ENCODE measurements around the gene TIGD3. TPM values are rescaled to one million over a fixed set of nuclear protein-coding genes. Genes with fewer than 3 reads are reported as not detected.

TIGD3 gene
- total and polyA plus RNA-seq, 10 of the 15 experiments (the other 5 are each of a cell fraction or from before 2014, with no cell fraction given), result 0.13 to 1.4 (median 0.57) TPM

DNA sequence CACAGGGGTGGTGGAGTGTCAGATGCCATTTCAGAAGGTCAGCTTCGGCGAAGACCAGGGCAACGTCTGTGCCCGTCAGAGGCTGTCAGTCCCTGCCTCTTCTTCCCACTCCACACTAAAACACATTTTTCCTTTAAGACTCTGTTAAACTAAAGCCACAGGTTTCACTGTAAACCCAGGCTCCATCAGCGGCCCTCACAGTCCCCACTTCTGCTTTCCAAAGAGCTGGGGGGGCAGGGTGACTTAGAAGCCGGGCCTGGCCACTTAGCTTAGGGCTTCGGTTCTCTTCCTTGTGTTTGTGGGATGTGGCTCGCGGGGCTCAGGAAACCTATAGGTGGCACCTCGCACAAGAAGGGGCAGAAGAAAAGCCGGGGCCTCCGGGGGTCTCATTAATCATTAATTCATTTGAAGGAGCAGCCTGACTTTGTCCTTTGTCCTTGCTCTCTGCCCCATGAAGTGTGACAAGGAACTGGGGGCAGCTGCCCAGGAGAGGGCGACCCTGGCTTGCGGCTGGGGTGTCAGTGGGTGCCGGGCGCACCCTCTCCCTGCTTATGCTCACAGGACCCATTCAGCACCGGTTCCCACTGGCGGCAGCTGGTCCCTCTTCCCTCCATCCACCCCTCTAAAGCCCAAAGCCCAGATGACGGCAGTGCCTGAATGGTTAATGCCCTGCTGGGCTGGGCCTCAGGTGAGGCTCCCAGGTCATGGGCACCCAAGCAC is 23.8 kb downstream of the TIGD3 start (continued):
- TF ChIP-seq EP300 (IDR thresholded peaks at IDR 0.05; ENCODE audit: borderline replicate concordance in 1 of 2, control insufficient read depth in 1 of 2, low read depth in 2 of 2, low read length in 2 of 2) (no peak), IKZF1 (conservative IDR thresholded peaks at IDR 0.05) (peak; percentile 80), HCFC1 (IDR thresholded peaks at IDR 0.05; ENCODE audit: low read length) (no peak), MTA2 (IDR thresholded peaks at IDR 0.05; ENCODE audit: low read depth) (peak; percentile 35; the same call in 1 of the 2 replicates), CHD2 (IDR thresholded peaks at IDR 0.05; ENCODE audit: borderline replicate concordance, low read depth, low read length) (peak; percentile 55; the same call in 1 of the 2 replicates), BMI1 (IDR thresholded peaks at IDR 0.05; ENCODE audit: borderline replicate concordance) (no peak)
- TF ChIP-seq, protein P1, sequence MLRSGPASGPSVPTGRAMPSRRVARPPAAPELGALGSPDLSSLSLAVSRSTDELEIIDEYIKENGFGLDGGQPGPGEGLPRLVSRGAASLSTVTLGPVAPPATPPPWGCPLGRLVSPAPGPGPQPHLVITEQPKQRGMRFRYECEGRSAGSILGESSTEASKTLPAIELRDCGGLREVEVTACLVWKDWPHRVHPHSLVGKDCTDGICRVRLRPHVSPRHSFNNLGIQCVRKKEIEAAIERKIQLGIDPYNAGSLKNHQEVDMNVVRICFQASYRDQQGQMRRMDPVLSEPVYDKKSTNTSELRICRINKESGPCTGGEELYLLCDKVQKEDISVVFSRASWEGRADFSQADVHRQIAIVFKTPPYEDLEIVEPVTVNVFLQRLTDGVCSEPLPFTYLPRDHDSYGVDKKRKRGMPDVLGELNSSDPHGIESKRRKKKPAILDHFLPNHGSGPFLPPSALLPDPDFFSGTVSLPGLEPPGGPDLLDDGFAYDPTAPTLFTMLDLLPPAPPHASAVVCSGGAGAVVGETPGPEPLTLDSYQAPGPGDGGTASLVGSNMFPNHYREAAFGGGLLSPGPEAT (IDR thresholded peaks at IDR 0.05; ENCODE audit: low read depth), result 0 out of 2 replicates have a peak, but pooled peaks have one; percentile 53
- TF ChIP-seq, protein P2, sequence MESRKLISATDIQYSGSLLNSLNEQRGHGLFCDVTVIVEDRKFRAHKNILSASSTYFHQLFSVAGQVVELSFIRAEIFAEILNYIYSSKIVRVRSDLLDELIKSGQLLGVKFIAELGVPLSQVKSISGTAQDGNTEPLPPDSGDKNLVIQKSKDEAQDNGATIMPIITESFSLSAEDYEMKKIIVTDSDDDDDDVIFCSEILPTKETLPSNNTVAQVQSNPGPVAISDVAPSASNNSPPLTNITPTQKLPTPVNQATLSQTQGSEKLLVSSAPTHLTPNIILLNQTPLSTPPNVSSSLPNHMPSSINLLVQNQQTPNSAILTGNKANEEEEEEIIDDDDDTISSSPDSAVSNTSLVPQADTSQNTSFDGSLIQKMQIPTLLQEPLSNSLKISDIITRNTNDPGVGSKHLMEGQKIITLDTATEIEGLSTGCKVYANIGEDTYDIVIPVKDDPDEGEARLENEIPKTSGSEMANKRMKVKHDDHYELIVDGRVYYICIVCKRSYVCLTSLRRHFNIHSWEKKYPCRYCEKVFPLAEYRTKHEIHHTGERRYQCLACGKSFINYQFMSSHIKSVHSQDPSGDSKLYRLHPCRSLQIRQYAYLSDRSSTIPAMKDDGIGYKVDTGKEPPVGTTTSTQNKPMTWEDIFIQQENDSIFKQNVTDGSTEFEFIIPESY (IDR thresholded peaks at IDR 0.05), result no peak
